Gastrocnemius medialis (tissue), 4 donors: ENCODE data around the gene GALNT7.

ENCODE experiments used
- CTCF ChIP-seq, 5 experiments: fragments of 450-650 bp in 3 of 5; fragments of 200-600 bp in 2 of 5; sonication (generic) in 2 of 5; IDR thresholded peaks in 4 of 5; conservative IDR thresholded peaks in 1 of 5; 1 replicate in 4 of 5; 2 replicates in 1 of 5; pipeline ENCODE4 v1.5.1; 2016 to 2019; ENCODE audit warnings: antibody characterized with exemption in 5 of 5, mild to moderate bottlenecking in 3 of 5, moderate library complexity in 3 of 5
- POLR2A ChIP-seq, 2 donors: fragments of 450-650 bp; IDR thresholded peaks; one replicate each; pipeline ENCODE4 v1.6.1; 2017; ENCODE audit warnings: antibody characterized with exemption in 2 of 2, mild to moderate bottlenecking in 2 of 2, moderate library complexity in 2 of 2

- no peak for TF ChIP-seq CTCF (IDR thresholded peaks at IDR 0.05 in 4 of 5, conservative IDR thresholded peaks at IDR 0.05 in 1 of 5)
- TF ChIP-seq POLR2A (IDR thresholded peaks at IDR 0.05) = no peak
Observed at GRCh38 chr4:173128199-173128890, 40.3 kb upstream of the GALNT7 start.
